Measurements from ENCODE around the gene APOL1.

DNA sequence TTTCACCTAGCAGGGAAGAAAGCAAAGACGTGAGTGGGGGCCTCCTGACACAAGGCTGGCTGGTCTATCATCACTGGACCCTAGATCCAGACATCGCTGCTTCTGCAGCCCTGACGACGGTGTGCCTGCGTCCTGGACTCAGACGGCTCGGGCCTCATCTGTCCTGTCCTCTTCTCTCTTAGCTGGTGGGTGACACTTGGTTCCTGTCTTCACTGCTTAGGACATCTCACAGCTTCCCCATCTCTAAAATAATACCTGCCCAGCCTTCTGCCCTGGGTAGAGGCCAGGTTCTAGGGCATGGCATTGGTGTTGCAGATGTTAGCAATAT is 41.3 kb downstream of the APOL1 start:
- TF ChIP-seq, protein P1, sequence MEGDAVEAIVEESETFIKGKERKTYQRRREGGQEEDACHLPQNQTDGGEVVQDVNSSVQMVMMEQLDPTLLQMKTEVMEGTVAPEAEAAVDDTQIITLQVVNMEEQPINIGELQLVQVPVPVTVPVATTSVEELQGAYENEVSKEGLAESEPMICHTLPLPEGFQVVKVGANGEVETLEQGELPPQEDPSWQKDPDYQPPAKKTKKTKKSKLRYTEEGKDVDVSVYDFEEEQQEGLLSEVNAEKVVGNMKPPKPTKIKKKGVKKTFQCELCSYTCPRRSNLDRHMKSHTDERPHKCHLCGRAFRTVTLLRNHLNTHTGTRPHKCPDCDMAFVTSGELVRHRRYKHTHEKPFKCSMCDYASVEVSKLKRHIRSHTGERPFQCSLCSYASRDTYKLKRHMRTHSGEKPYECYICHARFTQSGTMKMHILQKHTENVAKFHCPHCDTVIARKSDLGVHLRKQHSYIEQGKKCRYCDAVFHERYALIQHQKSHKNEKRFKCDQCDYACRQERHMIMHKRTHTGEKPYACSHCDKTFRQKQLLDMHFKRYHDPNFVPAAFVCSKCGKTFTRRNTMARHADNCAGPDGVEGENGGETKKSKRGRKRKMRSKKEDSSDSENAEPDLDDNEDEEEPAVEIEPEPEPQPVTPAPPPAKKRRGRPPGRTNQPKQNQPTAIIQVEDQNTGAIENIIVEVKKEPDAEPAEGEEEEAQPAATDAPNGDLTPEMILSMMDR (IDR thresholded peaks at IDR 0.05), result no peak
- TF ChIP-seq POLR2A (IDR thresholded peaks at IDR 0.05), result no peak
- TF ChIP-seq EP300 (IDR thresholded peaks at IDR 0.05), result no peak
